Measurements from ENCODE around the gene SLC2A3. TPM values are rescaled to one million over a fixed set of nuclear protein-coding genes. Genes with fewer than 3 reads are reported as not detected.

The SLC2A3 gene
- total and polyA plus RNA-seq, 9 donors: 14.1 to 100 (median 28.0) TPM

DNA sequence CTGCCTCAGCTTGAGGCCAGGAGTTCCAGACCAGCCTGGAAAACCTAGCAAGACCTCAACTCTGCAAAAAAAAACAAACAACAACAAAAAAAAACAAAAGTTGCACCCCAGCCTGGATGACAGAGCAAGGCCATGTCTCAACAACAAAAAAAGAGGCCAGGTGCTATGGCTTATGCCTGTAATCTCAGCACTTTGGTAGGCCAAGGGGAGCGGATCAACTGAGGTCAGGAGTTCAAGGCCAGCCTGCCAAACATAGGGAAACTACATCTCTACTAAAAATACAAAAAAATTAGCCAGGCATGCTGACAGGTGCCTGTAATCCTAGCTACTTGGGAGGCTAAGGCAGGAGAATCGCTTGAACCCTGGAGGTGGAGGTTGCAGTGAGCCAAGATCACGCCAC, 56.7 kb downstream of the SLC2A3 start:
- Histone ChIP-seq H3K4me1 (ENCODE audit: insufficient read depth) (peaks cover 6% of the 10 kb centered on the region), H3K27me3 (no peaks in the 10 kb centered on the region), H3K36me3 (no peaks in the 10 kb centered on the region), H3K27ac (no peak overlapping the region), H3K9me3 (no peaks in the 10 kb centered on the region), H3K4me3 (no peak overlapping the region)
- DNase-seq: no peak
- WGBS, 3 donors: 32 to 54% (median 38%) methylated on average over 3 of the region's 3 CpGs
- TF ChIP-seq, protein P1, sequence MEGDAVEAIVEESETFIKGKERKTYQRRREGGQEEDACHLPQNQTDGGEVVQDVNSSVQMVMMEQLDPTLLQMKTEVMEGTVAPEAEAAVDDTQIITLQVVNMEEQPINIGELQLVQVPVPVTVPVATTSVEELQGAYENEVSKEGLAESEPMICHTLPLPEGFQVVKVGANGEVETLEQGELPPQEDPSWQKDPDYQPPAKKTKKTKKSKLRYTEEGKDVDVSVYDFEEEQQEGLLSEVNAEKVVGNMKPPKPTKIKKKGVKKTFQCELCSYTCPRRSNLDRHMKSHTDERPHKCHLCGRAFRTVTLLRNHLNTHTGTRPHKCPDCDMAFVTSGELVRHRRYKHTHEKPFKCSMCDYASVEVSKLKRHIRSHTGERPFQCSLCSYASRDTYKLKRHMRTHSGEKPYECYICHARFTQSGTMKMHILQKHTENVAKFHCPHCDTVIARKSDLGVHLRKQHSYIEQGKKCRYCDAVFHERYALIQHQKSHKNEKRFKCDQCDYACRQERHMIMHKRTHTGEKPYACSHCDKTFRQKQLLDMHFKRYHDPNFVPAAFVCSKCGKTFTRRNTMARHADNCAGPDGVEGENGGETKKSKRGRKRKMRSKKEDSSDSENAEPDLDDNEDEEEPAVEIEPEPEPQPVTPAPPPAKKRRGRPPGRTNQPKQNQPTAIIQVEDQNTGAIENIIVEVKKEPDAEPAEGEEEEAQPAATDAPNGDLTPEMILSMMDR (IDR thresholded peaks at IDR 0.05): no peak
- TF ChIP-seq EP300 (IDR thresholded peaks at IDR 0.05) (no peak), POLR2A (IDR thresholded peaks at IDR 0.05) (no peak)
- intact Hi-C loops (cut with DNase I): no loop called here

GRCh38 chr12:7877420-7877819, 58.6 kb downstream of the SLC2A3 start:
- Histone ChIP-seq H3K4me1 (ENCODE audit: insufficient read depth) (peaks cover 6% of the 10 kb centered on the region), H3K36me3 (no peaks in the 10 kb centered on the region), H3K27ac (no peak overlapping the region), H3K4me3 (no peak overlapping the region), H3K9me3 (no peaks in the 10 kb centered on the region), H3K27me3 (no peaks in the 10 kb centered on the region)
- DNase-seq: no peak
- WGBS, 3 donors: 9 to 51% (median 15%) methylated on average over 8 of the region's 8 CpGs
- TF ChIP-seq POLR2A (IDR thresholded peaks at IDR 0.05) (no peak), EP300 (IDR thresholded peaks at IDR 0.05) (no peak)
- TF ChIP-seq, protein P1 (IDR thresholded peaks at IDR 0.05): no peak
- intact Hi-C loops (cut with DNase I): no loop called here

DNA sequence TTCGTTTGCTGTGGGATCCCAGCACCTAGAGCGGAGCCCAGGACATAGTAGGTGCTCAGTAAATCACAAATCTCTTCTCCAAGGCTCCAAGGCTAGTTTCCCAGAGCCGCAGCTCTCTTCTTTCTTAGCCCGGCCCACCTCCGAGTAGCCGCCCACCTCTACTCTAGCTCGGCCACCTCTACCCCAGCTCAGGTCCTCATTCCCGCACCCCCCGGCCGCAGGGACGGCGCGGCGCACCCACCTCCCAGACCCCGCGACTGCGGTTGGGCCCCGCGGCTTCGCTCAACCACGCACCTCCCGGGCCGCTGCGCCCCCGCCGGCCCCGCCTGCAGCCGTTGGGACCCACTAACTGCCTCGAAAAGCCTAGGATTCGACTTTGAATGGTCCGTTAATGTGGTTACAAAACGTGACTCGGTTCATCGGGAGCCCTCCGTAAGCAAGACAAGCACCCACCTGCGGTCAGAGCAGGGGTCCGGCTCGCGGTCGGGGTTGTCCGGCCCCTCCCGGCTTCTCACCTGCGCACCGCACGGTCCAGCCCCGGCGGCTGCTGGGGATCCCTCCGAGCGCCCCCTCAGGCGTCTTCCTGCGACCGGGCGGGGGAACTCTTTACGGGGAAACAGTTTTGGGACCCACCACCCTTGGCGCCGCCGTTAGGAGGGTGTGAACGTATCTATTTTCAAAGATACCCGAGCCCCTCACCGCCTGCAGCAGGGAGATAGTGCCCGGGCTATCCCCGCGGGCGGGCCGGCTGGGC, 63.2 kb downstream of the SLC2A3 start, which contains the start of gene SLC2A14:
SLC2A14 (minus strand) TSS at position 350 of the 754 bp plus-strand sequence. CDS start 3,035 bp downstream, outside the sequence.
- Histone ChIP-seq H3K27ac (no peak within 1 kb of the TSS), H3K4me3 (peak within 1 kb of the TSS; percentile 28), H3K9me3 (no peaks in the 10 kb centered on the region), H3K36me3 (no peaks in the 10 kb centered on the region), H3K4me1 (ENCODE audit: insufficient read depth) (peaks cover 7% of the 10 kb centered on the region), H3K27me3 (no peaks in the 10 kb centered on the region)
- TF ChIP-seq, protein P1 (IDR thresholded peaks at IDR 0.05): no peak
- TF ChIP-seq POLR2A (IDR thresholded peaks at IDR 0.05) (no peak), EP300 (IDR thresholded peaks at IDR 0.05) (no peak)
- peak in 1 of 5 donors; percentile 40 for DNase-seq
- intact Hi-C loops (cut with DNase I): no loop called here
- 11 to 15% (median 11%) methylated on average over 60 to 65 of the region's 65 CpGs for WGBS, 3 donors

- no peaks in the 10 kb centered on the region for H3K9me3 ChIP-seq
- intact Hi-C loops (cut with DNase I): no loop called here
- H3K4me1 ChIP-seq (ENCODE audit: insufficient read depth): peaks cover 4% of the 10 kb centered on the region
- H3K27me3 ChIP-seq: no peaks in the 10 kb centered on the region
- H3K36me3 ChIP-seq: no peaks in the 10 kb centered on the region
- no peak overlapping the region for H3K27ac ChIP-seq
- DNase-seq: no peak
- H3K4me3 ChIP-seq: no peak overlapping the region
- WGBS, 3 donors: 41 to 57% (median 55%) methylated on average over 3 of the region's 3 CpGs
- TF ChIP-seq, protein P1 (IDR thresholded peaks at IDR 0.05): no peak
- TF ChIP-seq POLR2A (IDR thresholded peaks at IDR 0.05): no peak
- no peak for TF ChIP-seq EP300 (IDR thresholded peaks at IDR 0.05)
These were observed 65.7 kb downstream of the SLC2A3 start for GRCh38 chr12:7870335-7870734.

Small RNA genes lying within 50 kb of the gene (small RNA-seq; reads per million reads assigned to genes)
- gene RF00019: not detected

Other genes starting within 250 kb of the SLC2A3 start
- gene GDF3, start 240.4 kb downstream of the SLC2A3 start, total RNA-seq: under 1 TPM in 4 of 7 donors, not detected in 3; 0.23 to 0.35 (median 0.24) TPM
- gene GDF3, start 240.4 kb downstream of the SLC2A3 start, polyA plus RNA-seq: 1 to 10 TPM in 1 of 2 donors, under 1 TPM in 1; 0.75 to 1.0 TPM
- not detected for gene DPPA3, start 224.8 kb downstream of the SLC2A3 start, total RNA-seq
- gene DPPA3, start 224.8 kb downstream of the SLC2A3 start, polyA plus RNA-seq: 1 to 10 TPM in 1 of 2 donors, not detected in 1; 1.3 TPM
- gene CLEC4C, start 188.8 kb downstream of the SLC2A3 start, total RNA-seq: not detected
- under 1 TPM; 0.12 to 0.47 TPM for gene CLEC4C, start 188.8 kb downstream of the SLC2A3 start, polyA plus RNA-seq
- gene NANOGNB, start 171.0 kb downstream of the SLC2A3 start, total RNA-seq: not detected
- gene NANOGNB, start 171.0 kb downstream of the SLC2A3 start, polyA plus RNA-seq: not detected
- under 1 TPM in 5 of 7 donors, not detected in 2; under 0.01 to 0.62 (median 0.28) TPM for gene NANOG, start 146.8 kb downstream of the SLC2A3 start, total RNA-seq
- under 1 TPM in 1 of 2 donors, not detected in 1; 0.01 TPM for gene NANOG, start 146.8 kb downstream of the SLC2A3 start, polyA plus RNA-seq
- gene SLC2A14, start 63.3 kb downstream of the SLC2A3 start, total RNA-seq: 1 to 10 TPM in 6 of 7 donors, under 1 TPM in 1; 0.46 to 4.4 (median 2.2) TPM
- 10 to 100 TPM in 1 of 2 donors, 1 to 10 TPM in 1; 1.1 to 12.7 TPM for gene SLC2A14, start 63.3 kb downstream of the SLC2A3 start, polyA plus RNA-seq
- gene FOXJ2, start 96.5 kb upstream of the SLC2A3 start, total RNA-seq: 10 to 100 TPM; 10.5 to 30.8 (median 28.3) TPM
- 10 to 100 TPM; 16.8 to 32.1 TPM for gene FOXJ2, start 96.5 kb upstream of the SLC2A3 start, polyA plus RNA-seq
- gene C3AR1, start 130.2 kb upstream of the SLC2A3 start, total RNA-seq: 10 to 100 TPM in 2 of 7 donors, 1 to 10 TPM in 5; 2.5 to 17.6 (median 5.6) TPM
- gene C3AR1, start 130.2 kb upstream of the SLC2A3 start, polyA plus RNA-seq: 10 to 100 TPM in 1 of 2 donors, 1 to 10 TPM in 1; 3.5 to 22.6 TPM
- gene NECAP1, start 146.1 kb upstream of the SLC2A3 start, total RNA-seq: 10 to 100 TPM; 25.0 to 40.7 (median 36.5) TPM
- 10 to 100 TPM; 21.6 to 37.2 TPM for gene NECAP1, start 146.1 kb upstream of the SLC2A3 start, polyA plus RNA-seq
- 1 to 10 TPM in 5 of 7 donors, under 1 TPM in 1, not detected in 1; 0.96 to 3.6 (median 2.2) TPM for gene CLEC4A, start 187.4 kb upstream of the SLC2A3 start, total RNA-seq
- 1 to 10 TPM; 1.4 to 1.8 TPM for gene CLEC4A, start 187.4 kb upstream of the SLC2A3 start, polyA plus RNA-seq
- not detected for gene ZNF705A, start 220.8 kb upstream of the SLC2A3 start, total RNA-seq
- gene ZNF705A, start 220.8 kb upstream of the SLC2A3 start, polyA plus RNA-seq: not detected